Activated T-cell treated with anti-CD3 and anti-CD28 coated beads for 4 hours (primary cell): ENCODE results near the gene MYADML2.
"Not testable (repeated sequence)": the region's sequence is repeated elsewhere in the genome, so short reads cannot be mapped to it uniquely, and the experiment has no call there.

Experiments
- DNase-seq: peaks from one replicate; pipeline ENCODE4 v3.0.0-alpha.2; 2020

The MYADML2 gene, protein sequence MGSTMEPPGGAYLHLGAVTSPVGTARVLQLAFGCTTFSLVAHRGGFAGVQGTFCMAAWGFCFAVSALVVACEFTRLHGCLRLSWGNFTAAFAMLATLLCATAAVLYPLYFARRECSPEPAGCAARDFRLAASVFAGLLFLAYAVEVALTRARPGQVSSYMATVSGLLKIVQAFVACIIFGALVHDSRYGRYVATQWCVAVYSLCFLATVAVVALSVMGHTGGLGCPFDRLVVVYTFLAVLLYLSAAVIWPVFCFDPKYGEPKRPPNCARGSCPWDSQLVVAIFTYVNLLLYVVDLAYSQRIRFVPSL

DNA sequence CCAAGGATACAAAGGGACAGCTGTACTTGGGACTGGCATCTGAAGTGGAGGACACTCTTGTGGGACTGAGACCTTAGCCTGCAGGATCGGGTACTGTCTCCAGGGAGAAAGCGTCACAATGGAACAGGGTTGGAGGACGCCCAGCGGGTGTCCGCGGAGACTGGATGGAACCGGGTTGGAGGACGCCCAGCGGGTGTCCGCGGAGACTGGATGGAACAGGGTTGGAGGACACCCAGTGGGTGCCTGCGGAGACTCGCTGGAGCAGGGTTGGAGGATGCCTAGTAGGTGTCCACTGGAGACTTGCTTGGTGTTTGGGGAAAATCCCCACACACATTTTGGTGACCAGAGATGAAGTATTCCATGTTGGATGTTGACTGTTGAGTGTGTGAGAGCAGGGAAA, at the start of gene MYADML2:
MYADML2 (minus strand) TSS at position 45 of the 400 bp plus-strand sequence. CDS start 5,492 bp downstream, outside the sequence.
- DNase-seq = no peak

DNA sequence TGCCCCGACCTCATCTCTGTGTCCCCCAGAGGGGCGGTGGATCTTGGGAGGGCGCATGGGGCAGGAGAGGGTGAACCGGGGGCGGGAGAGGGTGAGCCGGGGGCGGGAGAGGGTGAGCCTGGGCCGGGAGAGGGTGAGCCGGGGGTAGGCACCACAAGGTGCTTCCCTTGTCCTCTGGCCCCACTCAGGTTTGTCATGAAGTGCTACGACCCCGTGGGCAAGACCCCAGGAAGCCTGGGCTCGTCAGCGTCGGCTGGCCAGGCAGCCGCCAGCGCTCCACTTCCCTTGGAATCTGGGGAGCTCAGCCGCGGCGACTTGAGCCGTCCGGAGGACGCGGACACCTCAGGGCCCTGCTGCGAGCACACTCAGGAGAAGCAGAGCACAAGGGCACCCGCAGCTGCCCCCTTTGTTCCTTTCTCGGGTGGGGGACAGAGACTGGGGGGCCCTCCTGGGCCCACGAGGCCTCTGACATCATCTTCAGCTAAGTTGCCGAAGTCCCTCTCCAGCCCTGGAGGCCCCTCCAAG, 49.3 kb upstream of the MYADML2 start:
- DNase-seq = no peak

DNA sequence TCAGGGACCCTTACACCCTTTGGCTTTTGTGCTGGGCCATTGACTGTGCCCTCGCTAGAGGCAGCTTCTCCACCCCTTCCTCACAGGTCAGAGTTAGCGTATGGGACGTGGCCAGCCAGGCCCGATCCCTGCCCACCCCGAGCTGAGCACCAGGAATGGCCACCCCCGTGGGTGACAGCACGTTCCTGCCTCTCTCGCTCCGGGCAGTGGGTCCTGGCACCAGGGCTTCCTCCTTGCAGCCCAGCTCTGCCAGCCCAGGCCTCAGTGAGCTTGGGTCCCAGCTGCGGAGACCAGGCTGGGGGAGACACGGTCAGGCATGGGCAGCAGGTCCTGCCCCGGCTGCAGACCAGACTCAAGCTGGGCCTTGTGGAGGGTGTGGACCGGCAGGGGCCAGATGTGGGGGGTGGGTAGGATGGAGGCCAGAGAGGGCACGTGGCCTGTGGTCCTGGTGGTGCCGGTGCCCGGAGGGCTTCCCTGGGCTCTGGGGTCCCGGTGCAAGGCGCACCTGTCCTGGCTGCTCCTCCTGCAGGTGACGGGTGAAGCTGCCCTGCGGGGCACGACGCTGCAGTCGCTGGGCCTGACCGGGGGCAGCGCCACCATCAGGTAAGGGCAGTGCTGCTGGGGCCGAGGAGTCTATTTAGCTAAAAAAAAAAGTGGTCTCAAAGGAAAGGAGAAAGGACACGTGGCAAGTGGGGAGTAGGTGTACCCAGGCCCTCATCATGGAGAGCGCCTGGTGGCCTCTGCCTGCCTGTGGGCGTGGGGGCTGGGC, 48.6 kb upstream of the MYADML2 start:
- no peak for DNase-seq

DNA sequence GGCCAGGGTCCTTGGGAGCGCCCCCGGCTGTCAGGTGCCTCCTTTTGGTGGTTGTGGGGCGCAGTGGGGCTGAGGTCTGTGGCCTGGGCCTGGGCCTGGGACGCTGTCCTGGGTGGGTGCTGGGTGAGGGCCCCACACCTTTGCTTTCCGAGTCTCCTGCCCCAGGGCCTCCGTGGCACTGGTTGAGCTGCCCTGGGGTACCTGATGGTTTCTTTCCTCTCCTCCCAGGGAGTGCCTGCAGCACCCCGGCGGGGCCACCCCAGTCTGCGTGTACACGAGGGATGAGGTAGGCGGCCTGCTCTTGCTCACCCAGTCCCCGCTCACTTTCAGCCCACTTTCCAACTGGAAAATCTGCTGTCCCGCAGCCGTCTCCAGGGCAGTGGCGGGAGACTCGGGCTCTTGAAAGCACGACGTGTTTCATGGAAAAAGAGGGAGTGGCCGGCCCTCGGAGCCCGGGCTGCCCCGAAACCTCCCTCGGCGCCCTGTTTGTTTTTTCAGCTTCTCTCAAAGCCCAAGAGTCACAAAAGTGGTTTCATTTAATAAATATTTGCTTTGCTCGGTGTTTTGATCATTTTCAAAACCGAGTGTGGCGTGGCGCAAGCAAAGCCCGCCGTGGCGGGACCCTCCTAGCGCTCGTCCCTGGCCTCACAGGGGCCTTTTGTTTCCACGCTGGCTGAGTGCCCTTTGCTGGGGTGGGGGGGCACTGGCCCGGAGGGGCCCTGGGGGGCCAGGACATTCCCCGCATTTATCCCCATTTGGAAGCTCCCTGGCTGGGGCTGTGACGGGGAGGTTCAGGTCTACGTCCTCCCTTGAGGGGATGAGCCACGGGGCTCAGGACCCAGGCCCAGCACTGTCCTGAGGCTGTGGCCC, 47.8 kb upstream of the MYADML2 start:
- DNase-seq = no peak

DNA sequence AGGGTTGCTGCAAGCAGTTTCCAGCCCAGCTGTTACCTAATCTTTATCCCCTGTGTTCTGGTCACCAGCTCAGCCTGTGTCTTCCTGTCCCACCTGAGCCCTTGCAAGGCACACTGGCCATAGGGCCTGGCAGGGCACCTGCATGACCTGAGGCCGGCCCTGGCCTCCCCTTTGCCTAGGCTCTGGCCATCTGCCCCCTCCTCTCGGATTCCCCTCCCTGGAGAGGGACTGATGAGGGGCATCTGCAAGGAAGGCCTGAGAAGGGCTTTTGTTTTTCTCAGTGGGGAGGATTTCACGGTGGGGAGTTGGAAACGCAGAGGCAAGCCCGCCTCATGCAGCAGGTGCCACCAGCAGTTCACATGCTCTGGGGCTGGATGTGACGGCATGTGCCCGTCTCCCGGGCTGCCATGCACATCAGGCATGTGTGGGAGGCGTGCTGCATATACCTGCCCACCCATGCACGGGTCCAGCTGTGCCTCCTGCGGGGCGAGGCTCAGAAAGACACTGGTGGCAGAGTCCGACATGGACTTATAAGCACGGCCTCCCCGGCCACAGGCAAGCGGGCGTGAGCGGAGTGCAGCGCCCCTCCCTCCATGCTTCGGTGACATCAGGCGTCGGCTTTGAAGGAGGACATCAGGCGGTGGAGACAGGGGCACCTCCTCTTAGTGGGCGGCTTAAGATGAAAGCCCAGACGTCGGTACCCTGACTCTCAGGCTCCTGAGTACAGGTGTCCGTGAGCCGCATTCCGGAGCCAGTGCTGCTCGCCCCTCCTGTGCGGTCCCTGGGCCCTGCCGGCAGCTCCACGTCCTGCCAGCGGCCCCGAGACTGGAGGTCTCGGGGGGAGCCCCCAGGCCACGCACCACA, 46.9 kb upstream of the MYADML2 start:
- no peak for DNase-seq

DNA sequence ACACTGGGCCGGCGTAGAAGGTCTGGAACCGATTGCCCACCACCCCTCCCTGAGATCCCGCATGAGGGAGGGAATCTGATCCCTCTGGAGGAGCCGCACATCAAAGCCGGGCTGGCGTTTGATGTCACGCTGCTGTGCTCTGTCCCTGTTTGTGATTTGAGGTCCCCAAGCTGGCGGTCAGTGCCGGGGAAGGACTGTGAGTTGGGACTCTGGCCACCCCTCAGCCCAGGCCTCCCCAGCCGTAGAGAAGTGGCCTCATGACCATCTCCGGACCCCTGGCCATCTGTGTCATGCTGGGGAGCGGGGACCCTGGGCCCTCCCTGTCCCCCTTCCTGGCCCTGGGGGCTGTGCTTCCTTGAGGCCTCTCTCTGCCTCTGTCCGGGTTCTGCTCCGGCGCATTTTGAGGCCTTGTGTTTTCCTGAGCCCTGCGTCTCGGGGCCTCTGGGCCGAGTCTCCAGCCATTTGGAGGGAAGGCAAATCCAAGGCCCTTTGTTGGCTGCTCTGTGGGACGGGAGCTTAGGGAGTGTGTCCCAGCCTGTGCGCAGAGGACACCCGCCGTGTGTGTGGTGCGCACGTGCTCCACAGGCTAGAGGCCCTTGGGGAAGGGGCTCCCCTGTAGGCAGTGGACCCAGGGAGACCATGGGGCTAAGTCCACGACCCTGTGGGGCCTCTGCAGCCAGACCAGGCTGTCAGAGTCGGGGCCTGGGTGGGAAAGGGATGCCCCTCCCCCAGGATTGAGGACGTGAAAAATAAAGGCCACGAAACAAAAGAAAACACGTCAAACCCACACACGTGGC, 45.5 kb upstream of the MYADML2 start:
- no peak for DNase-seq

DNA sequence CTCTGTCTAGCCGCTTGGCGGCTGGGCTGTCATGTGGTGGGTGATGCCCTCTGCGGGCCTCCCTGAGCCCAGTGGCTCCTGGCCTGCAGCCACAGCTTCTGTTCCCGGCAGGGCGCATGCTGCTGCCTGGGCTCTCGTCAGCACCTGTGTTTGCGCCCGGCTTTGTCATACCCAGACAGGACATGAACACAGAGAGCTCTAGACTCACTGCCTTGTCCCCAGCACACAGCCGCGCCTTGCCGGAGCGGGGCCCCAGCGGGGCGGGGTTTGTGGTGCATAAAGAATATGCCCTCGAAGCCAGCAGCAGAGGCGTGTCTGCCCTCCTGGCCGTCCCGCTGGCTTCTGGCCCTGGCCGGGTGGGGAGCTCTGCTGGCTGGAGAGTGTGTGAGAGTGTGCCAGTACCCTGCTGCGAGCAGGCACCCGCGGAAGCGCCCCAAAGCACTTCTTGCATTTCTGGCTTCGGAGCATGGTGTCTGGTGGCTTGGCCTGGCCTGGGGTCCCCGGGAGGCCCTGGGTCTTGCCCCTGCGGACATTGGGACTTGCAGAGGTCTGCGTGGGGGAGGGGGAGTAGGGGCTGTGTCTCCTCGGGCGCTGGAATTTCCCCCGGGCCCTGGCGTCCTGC, 44.8 kb upstream of the MYADML2 start:
- DNase-seq = no peak

DNA sequence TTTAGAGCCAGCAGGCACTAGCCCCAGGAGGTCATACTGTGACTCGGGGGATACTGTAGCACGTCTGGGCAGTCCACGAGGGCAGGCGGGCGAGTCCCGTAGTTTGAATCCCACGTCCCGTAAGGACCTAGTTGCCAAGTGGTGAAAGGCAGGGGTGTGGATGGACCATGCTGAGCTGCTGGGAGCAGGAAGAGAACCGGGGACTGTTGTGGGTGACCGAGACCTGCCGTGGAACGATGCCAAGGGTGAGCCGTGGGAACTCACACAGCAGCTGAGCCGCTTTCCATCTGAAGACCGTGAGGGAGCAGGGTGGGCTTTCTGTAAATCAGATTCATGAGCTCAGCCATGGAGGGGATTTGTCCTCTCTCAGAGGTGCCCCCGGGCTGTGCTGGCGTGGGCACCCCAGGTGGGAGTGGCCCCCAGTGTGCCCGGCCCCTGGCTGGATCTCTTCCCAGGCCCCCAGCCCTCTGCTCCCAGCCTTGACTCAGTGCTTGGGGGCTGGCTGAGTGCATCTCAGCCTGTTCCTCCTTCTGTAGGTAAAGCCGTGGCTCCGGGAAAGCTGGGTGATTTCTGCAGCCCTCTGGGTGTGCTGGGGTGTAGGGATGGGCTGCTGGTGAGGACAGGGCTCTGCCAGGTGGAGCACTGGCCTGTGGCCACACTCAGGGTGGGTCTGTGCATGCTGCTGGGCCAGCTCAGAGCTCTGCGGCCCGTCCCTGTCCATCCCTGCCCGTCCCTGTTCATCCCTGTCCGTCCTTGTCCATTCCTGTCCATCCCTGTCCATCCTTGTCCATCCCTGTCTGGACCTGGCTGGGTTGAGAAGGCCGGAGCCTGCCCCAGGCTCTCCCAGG, 44.0 kb upstream of the MYADML2 start:
- no peak for DNase-seq

DNA sequence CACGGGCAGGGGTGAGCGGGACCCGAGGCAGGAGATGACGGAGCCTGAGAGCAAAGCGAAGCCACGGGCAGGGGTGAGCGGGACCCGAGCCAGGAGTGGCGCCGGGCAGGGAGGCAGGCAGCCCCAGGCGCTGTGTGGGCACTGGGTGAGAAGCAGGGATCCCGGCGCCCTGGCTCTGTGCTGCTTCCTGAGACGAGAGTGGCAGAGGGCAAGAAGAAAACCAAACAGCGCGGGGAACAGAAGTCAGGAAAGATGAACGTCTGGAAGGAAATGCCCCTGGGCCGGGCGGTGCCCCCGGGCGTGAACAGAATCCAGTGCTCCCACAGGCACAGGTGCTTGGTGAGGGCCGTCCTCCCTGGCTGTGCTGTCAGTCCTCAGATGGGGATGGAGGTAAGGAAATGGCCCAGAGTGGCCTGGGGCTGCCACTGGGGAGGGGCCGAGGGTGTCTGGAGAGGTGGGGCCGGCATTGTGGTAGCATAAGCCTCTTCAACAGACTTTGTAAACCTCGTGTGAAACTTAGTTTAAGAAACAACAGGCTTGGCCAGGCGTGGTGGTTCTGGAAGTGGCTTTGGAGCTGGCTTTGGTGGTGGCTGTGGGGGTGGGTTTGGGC, 40.2 kb upstream of the MYADML2 start:
- no peak for DNase-seq

DNA sequence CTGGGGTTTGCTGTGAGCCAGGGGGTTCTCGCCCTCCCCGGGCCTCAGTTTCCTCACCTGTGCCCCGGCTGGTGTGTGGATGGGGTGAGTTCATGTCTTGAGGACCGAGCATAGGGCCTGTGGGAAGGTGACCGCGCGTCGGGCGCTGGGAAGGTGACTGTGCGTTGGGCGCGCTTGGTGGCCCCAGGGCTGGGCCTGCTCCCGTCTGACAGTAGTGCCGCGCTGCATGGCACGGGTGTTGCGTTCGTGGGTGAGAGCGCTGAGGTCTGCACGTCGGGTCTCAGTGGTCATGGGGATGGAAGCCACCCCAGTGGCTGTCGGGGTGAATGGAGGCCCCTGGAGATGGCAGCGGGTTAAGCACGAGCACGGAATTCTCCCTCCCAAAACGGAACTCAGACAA, 39.6 kb upstream of the MYADML2 start:
- DNase-seq = no peak

DNA sequence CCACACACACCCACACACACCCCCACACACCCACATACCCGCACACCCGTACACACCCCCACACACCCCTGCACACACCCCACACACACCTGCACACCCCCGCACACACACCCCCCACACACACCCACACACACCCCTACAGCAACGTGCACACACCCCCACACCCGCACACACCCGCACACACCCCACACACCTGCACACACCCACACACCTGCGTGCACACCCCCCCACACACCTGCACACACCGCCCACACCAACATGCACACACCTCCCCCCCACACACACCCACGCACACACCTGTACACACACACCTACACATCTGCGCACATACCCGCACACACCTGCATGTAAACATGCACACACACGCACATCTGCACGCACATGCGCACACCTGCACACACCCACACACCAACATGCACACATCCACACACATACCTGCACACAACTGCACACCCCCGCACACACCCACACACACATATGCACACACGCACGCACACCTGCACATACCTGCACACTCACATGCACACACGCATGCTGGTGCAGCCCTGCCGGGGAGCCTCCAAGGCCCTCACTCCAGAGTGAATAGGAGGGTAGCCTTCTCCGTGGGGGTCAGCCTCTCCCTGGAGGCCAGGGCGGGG, 37.9 kb upstream of the MYADML2 start:
- DNase-seq = no peak

DNA sequence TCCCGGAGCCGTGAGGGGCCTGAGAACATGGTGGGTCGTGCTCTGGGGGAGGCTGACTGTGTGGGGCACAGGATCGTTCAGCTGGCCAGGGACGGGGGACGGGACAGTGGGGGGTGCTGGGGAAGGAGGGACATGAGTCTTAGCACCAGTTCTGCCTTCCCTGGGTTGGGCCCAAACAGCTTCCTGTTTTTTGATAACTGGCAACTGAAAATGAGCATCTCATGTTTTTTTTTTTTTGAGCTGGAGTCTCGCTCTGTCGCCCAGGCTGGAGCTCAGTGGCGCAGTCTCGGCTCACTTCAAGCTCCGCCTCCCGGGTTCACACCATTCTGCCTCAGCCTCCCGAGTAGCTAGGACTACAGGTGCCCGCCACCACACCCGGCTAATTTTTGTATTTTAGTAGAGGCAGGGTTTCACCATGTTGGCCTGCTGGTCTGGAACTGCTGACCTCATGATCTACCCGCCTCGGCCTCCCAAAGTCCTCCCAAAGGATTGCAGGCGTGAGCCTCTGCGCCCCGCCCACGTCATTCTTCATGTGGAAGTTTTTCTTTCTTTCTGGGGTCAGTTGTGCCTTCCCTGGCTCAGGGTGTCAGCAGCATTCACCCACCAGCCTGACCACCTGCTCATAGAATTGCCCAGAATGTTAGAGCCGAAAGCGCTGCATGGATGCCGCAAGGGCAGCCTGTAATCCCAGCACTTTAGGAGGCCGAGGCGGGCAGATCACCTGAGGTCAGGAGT, 36.8 kb upstream of the MYADML2 start:
- DNase-seq = no peak

DNA sequence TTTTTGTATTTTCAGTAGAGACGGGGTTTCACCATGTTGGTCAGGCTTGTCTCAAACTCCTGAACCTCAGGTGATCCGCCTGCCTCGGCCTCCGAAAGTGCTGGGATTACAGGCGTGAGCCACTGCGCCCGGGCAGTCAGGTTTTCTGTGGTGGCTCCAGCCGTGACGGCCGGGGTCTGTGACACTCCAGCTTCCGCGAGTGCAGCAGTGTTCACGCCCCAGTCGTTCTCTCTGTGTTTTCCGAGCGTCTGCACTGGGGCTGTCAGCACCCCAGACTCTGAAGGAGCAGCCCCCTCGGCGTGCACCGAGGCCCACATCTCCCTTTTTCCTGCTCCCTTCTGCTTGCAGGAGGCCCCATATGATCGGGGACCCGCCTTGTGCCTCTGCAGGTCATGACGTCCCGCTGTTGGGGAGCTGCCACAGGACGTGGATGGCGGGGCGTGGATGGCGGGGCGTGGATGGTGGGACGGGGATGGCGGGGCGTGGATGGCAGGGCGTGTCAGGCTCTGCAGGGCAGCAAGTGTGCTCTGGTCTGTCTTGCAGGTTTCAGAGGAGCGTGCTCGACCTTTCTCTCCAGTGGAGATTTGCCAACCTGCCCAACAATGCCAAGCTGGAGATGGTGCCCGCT, 36.1 kb upstream of the MYADML2 start:
- no peak for DNase-seq

DNA sequence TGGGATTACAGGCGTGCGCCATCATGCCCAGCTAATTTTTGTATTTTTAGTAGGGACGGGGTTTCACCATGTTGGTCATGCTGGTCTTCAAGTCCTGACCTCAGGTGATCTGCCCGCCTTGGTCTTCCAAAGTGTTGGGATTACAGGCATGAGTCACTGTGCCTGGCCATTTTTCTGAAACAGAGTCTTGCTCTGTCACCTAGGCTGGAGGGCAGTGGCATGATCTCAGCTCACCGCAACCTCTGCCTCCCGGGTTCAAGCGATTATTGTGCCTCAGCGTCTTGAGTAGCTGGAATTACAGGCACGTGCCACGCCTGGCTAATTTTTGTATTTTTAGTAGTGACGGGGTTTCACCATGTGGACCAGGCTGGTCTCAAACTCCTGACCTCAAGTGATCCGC, 34.5 kb upstream of the MYADML2 start:
- DNase-seq = not testable (repeated sequence)

DNA sequence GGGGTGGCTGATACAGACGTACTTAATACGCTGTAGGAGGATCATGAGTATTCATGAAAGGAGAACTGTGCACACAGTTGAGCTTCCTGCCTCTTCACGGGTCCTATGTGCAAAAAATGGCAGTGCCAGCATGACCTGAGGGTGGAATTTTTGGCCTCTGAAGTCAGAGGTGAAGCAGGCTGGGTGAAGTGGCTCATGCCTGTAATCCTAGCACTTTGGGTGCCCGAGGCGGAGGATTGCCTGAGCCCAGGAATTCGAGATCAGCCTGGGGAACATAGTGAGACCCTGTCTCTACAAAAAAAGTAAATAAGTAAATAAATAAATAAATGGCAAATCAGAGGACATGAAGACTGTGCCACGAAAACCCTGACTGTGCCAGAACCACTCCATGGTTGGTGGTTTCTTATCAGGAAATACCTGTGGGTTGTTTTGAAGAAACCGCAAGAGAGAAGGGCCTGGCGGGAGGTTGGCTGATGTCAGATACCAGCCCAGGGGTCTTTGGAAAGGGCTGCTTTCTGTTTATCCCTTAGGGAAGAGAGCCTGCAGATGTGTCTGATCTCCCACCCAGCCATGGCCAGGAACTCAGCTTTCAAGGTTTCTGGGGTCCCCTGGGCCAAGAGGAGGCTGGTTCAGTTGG, 33.8 kb upstream of the MYADML2 start:
- DNase-seq = no peak

DNA sequence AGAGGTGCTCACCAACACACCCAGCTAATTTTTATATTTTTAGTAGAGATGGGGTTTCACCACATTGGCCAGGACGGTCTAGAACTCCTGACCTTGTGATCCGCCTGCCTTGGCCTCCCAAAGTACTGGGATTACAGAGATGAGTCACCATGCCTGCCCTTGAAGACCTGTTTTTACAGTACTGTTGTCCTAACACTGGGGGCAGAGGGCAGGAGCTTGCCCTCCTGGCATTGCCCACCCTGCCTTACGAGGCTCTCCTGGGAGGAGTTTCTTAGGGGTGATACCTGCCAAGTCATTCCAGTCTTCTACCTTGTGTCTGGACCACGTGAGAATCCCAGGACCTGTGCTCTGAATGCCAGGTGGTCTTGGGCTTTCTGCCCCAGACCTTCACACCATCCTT, 33.1 kb upstream of the MYADML2 start:
- no peak for DNase-seq
